DND-41 (cell line): ENCODE data around the gene MMD.

Experiments used
- CTCF ChIP-seq: IDR thresholded peaks from 2 replicates; pipeline ENCODE4 v1.5.1; 2012; ENCODE audit warnings: borderline replicate concordance, low read length, moderate library complexity, mild to moderate bottlenecking; ENCODE audit not compliant: poor library complexity, severe bottlenecking; ENCODE audit errors: extremely low read depth
- EZH2 ChIP-seq: IDR thresholded peaks from 3 replicates; pipeline ENCODE4 v1.6.1; 2012; ENCODE audit warnings: borderline replicate concordance, low read depth, mild to moderate bottlenecking, moderate library complexity, low read length, inconsistent platforms; ENCODE audit not compliant: severe bottlenecking

GRCh38 chr17:55452139-55452790 lies 30.6 kb upstream of the MMD start:
- no peak for TF ChIP-seq EZH2
- TF ChIP-seq CTCF, result no peak
